DND-41 (cell line): ENCODE data around the gene GRIK4.

ENCODE experiments used
- ATAC-seq: fragments of 200-7000 bp; cut with Tn5 transposase; 3 replicates; pipeline ENCODE4 v1.9.1; 2021; ENCODE audit warnings: low read depth; ENCODE audit not compliant: insufficient read depth
- DNase-seq: peaks from one replicate; pipeline ENCODE4 v3.0.0-alpha.2; 2020
- H2AFZ ChIP-seq: 2 replicates; pipeline ENCODE4 v1.6.0; 2012; ENCODE audit warnings: low read depth, low read length
- H3K27ac ChIP-seq: 2 replicates; pipeline ENCODE4 v1.5.1; 2012; ENCODE audit warnings: low read length, inconsistent platforms
- H3K27me3 ChIP-seq: fragments of 200-600 bp; sonication (generic); 2 replicates; pipeline ENCODE4 v1.6.0; 2012; ENCODE audit warnings: low read length, mild to moderate bottlenecking, inconsistent platforms; ENCODE audit not compliant: insufficient read depth, poor library complexity
- H3K36me3 ChIP-seq: 2 replicates; pipeline ENCODE4 v1.5.1; 2012; ENCODE audit warnings: low read length, inconsistent platforms; ENCODE audit not compliant: insufficient read depth
- H3K4me1 ChIP-seq: 2 replicates; pipeline ENCODE4 v1.5.1; 2012; ENCODE audit warnings: mild to moderate bottlenecking, low read length; ENCODE audit not compliant: insufficient read depth
- H3K4me2 ChIP-seq: 2 replicates; pipeline ENCODE4 v1.6.0; 2012; ENCODE audit warnings: mild to moderate bottlenecking, moderate library complexity, low read length, inconsistent platforms; ENCODE audit not compliant: insufficient read depth
- H3K4me3 ChIP-seq, 2 experiments: fragments of 200-600 bp in 1 of 2; shearing (Covaris generic) in 1 of 2; 2 replicates each; pipeline ENCODE4 v1.5.1; 2012 to 2016; ENCODE audit warnings: inconsistent platforms in 2 of 2, low read length in 2 of 2, mild to moderate bottlenecking in 2 of 2, low read depth in 1 of 2, moderate library complexity in 1 of 2
- H3K79me2 ChIP-seq: 2 replicates; pipeline ENCODE4 v1.6.0; 2012; ENCODE audit warnings: low read length, inconsistent platforms; ENCODE audit not compliant: insufficient read depth
- H3K9ac ChIP-seq: 2 replicates; pipeline ENCODE4 v1.6.0; 2012; ENCODE audit warnings: low read depth, mild to moderate bottlenecking, inconsistent platforms, low read length, moderate library complexity
- H3K9me3 ChIP-seq: 2 replicates; pipeline ENCODE4 v1.5.1; 2012; ENCODE audit warnings: low read length, moderate library complexity, mild to moderate bottlenecking, inconsistent platforms; ENCODE audit not compliant: insufficient read depth, severe bottlenecking
- H4K20me1 ChIP-seq: 2 replicates; pipeline ENCODE4 v1.6.0; 2012; ENCODE audit warnings: low read length; ENCODE audit not compliant: insufficient read depth
- EZH2 ChIP-seq: IDR thresholded peaks from 3 replicates; pipeline ENCODE4 v1.6.1; 2012; ENCODE audit warnings: borderline replicate concordance, low read depth, mild to moderate bottlenecking, moderate library complexity, low read length, inconsistent platforms; ENCODE audit not compliant: severe bottlenecking
- TF ChIP-seq, protein P1 (sequence below): IDR thresholded peaks from 2 replicates; pipeline ENCODE4 v1.5.1; 2012; ENCODE audit warnings: borderline replicate concordance, low read length, moderate library complexity, mild to moderate bottlenecking; ENCODE audit not compliant: poor library complexity, severe bottlenecking; ENCODE audit errors: extremely low read depth

The GRIK4 gene, protein sequence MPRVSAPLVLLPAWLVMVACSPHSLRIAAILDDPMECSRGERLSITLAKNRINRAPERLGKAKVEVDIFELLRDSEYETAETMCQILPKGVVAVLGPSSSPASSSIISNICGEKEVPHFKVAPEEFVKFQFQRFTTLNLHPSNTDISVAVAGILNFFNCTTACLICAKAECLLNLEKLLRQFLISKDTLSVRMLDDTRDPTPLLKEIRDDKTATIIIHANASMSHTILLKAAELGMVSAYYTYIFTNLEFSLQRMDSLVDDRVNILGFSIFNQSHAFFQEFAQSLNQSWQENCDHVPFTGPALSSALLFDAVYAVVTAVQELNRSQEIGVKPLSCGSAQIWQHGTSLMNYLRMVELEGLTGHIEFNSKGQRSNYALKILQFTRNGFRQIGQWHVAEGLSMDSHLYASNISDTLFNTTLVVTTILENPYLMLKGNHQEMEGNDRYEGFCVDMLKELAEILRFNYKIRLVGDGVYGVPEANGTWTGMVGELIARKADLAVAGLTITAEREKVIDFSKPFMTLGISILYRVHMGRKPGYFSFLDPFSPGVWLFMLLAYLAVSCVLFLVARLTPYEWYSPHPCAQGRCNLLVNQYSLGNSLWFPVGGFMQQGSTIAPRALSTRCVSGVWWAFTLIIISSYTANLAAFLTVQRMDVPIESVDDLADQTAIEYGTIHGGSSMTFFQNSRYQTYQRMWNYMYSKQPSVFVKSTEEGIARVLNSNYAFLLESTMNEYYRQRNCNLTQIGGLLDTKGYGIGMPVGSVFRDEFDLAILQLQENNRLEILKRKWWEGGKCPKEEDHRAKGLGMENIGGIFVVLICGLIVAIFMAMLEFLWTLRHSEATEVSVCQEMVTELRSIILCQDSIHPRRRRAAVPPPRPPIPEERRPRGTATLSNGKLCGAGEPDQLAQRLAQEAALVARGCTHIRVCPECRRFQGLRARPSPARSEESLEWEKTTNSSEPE

DNA sequence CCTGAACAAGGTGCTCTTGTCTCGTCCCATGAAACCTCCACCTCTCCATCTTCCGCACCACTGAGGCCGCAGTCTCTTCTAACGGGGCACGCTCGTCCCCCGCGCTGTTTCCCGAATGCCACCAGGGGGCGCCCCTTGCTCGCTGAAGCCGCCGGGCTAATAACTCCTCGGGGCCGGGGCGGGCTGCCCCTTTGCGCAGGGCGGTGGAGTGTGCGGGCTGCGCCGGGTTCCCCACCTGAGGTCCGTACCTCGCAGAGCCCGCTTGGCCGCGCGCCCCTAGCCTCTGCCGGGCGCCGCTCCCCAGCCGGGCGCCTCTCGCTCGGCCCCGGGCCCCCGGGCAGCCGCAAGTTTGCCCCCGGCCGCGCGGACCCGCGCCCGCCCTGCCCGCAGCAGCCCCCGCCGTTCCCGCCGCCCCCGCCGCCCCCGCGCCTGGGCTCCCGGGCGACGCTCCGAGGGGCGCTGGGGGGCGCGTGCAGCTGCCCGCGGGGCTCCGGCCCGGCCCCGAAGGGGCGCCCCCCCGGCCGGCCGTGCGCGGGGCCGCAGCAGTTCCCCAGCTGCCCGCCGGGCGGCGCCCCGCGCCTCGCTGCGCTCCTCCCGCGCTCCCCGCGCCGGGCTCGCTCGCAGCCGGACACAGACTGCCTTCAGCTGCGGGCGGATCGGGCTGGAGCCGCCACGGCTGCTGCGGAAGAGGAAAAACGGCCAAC lies at the start of gene GRIK4:
Gene GRIK4, plus strand, starts transcription at position 633 of the 704 bp plus-strand sequence. CDS start 148,571 bp downstream, outside the sequence.
- H3K9ac ChIP-seq, result no peak within 1 kb of the TSS
- no peak within 1 kb of the TSS for H3K27ac ChIP-seq

DNA sequence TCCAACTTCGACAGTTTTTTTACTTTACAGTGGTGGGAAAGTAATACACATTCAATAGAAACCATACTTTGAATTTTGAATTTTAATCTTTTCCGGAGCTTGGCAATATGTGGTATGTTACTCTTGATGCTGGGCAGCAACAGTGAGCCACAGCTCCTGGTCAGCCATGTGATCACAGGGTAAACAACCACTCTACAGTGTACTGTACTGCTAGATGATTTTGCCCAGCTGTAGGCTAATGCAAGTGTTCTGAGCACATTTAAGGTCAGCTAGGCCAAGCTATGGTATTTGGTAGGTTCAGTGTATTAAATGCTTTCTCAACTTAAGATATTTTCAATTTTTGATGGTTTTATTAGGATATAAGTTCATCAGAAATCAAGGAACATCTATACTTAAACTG lies 48.7 kb upstream of the GRIK4 start:
- Histone ChIP-seq H3K27ac (no peak overlapping the region), H3K4me2 (no peak overlapping the region), H3K4me1 (no peaks in the 10 kb centered on the region), H3K27me3 (no peaks in the 10 kb centered on the region), H3K79me2 (no peaks in the 10 kb centered on the region), H3K4me3 (no peak overlapping the region), H2AFZ (no peak overlapping the region), H3K36me3 (no peaks in the 10 kb centered on the region), H3K9me3 (no peaks in the 10 kb centered on the region), H4K20me1 (no peaks in the 10 kb centered on the region; the same call in 1 of the 2 replicates), H3K9ac (no peak overlapping the region)
- TF ChIP-seq, protein P1, sequence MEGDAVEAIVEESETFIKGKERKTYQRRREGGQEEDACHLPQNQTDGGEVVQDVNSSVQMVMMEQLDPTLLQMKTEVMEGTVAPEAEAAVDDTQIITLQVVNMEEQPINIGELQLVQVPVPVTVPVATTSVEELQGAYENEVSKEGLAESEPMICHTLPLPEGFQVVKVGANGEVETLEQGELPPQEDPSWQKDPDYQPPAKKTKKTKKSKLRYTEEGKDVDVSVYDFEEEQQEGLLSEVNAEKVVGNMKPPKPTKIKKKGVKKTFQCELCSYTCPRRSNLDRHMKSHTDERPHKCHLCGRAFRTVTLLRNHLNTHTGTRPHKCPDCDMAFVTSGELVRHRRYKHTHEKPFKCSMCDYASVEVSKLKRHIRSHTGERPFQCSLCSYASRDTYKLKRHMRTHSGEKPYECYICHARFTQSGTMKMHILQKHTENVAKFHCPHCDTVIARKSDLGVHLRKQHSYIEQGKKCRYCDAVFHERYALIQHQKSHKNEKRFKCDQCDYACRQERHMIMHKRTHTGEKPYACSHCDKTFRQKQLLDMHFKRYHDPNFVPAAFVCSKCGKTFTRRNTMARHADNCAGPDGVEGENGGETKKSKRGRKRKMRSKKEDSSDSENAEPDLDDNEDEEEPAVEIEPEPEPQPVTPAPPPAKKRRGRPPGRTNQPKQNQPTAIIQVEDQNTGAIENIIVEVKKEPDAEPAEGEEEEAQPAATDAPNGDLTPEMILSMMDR, result no peak
- no peak for TF ChIP-seq EZH2
- no peak for ATAC-seq
- DNase-seq, result no peak

More for the DNA sequence above, at the start of gene GRIK4:
- Histone ChIP-seq H3K4me3 (no peak within 1 kb of the TSS), H3K36me3 (no peaks in the 10 kb centered on the region), H4K20me1 (peaks cover 12% of the 10 kb centered on the region; the same call in 1 of the 2 replicates), H3K9me3 (no peaks in the 10 kb centered on the region), H2AFZ (no peak within 1 kb of the TSS), H3K4me2 (no peak within 1 kb of the TSS), H3K27me3 (peaks cover 14% of the 10 kb centered on the region), H3K4me1 (no peaks in the 10 kb centered on the region), H3K79me2 (no peaks in the 10 kb centered on the region)
- TF ChIP-seq, protein P1, result peak; percentile 80
- TF ChIP-seq EZH2, result no peak
- ATAC-seq, result peak; percentile 69; the same call in 2 of the 3 replicates
- DNase-seq, result peak; percentile 39

DNA sequence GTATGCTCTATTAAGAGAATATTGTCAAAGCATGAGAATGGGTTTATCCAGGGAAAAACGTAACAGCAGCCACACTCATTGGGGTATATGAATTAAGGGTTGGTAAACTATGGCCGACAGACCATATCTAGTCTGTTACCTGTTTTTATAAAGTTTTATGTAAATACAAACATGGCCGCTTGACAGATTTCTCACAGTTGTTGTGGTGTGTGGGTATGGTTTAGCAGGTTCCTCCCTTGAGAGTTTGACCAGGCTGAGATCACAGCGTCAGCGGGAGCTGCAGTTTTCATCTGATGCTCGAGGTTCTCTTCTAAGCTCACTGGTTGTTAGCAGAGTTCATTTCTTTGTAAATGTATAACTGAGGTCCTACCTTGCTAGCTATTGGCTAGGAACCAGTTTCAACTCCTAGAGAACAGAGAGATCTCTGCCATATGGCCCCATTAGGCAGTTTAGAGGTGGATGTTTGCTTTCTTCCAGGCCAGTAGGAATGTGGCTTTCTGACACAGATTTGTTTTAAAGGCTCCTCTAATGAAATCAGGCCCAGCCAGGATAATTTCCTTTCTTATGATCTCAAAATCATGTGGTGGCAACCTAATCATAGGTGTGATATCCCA lies 45.5 kb upstream of the GRIK4 start:
- DNase-seq (no peak), ATAC-seq (no peak)
- H3K27ac ChIP-seq, result no peak overlapping the region
- H2AFZ ChIP-seq, result no peak overlapping the region
- H3K9me3 ChIP-seq, result no peaks in the 10 kb centered on the region
- no peaks in the 10 kb centered on the region; the same call in 1 of the 2 replicates for H4K20me1 ChIP-seq
- peaks cover 10% of the 10 kb centered on the region for H3K27me3 ChIP-seq
- H3K79me2 ChIP-seq, result no peaks in the 10 kb centered on the region
- H3K4me3 ChIP-seq, result no peak overlapping the region
- H3K36me3 ChIP-seq, result no peaks in the 10 kb centered on the region
- no peaks in the 10 kb centered on the region for H3K4me1 ChIP-seq
- no peak overlapping the region for H3K4me2 ChIP-seq
- no peak overlapping the region for H3K9ac ChIP-seq
- no peak for TF ChIP-seq EZH2
- TF ChIP-seq, protein P1, result no peak
